SK-N-SH (cell line): ENCODE data around the gene NCBP2L.

Experiments
- JUND ChIP-seq: IDR thresholded peaks from 2 replicates; pipeline ENCODE4 v1.4.0; 2012
- RFX5 ChIP-seq: IDR thresholded peaks from 2 replicates; pipeline ENCODE4 v1.6.1; 2012; ENCODE audit warnings: mild to moderate bottlenecking, improper control_type of control experiment, low read length
- TF ChIP-seq, protein P1 (sequence below): fragments of 200-600 bp; sonication (generic); IDR thresholded peaks from 2 replicates; pipeline ENCODE4 v1.6.1; 2017; ENCODE audit warnings: antibody characterized with exemption, mild to moderate bottlenecking, moderate library complexity

DNA sequence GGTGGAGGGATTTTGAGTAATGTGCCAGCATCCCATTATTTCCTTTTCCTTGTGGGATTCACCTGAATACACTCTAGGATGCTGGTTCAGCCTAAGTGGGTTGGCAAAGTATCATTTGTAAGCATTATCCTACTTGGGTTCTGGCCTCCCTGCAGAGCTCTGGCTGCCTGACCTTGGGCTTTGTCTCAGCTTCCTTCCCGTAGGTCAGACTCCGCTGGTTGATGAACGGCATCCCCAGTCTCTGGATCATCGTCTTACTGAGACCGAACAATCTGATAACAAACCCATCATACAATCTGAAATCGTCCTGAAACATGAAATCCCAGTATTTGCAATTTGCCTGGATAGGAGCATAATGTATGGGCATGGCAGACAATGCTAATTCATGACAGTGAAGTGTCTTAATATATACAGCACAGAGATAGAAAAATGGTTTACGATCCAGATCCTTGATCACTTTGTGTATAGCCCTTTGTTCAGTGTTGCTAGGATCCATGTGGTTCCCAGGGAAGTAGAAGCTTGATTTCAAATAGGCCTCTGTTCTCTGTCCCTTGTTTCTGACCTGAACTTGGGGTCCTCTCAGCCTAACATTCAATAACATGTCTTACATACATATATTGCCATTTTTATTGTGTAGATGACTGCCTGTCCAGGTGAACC is 53.7 kb downstream of the NCBP2L start:
- TF ChIP-seq JUND = no peak
- TF ChIP-seq, protein P1, sequence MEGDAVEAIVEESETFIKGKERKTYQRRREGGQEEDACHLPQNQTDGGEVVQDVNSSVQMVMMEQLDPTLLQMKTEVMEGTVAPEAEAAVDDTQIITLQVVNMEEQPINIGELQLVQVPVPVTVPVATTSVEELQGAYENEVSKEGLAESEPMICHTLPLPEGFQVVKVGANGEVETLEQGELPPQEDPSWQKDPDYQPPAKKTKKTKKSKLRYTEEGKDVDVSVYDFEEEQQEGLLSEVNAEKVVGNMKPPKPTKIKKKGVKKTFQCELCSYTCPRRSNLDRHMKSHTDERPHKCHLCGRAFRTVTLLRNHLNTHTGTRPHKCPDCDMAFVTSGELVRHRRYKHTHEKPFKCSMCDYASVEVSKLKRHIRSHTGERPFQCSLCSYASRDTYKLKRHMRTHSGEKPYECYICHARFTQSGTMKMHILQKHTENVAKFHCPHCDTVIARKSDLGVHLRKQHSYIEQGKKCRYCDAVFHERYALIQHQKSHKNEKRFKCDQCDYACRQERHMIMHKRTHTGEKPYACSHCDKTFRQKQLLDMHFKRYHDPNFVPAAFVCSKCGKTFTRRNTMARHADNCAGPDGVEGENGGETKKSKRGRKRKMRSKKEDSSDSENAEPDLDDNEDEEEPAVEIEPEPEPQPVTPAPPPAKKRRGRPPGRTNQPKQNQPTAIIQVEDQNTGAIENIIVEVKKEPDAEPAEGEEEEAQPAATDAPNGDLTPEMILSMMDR = no peak
- TF ChIP-seq RFX5 = no peak
